ENCODE measurements around the gene LTBP1.
A peak's percentile ranks its signal among the peaks of the same experiment; 100 is the strongest.

The LTBP1 gene

DNA sequence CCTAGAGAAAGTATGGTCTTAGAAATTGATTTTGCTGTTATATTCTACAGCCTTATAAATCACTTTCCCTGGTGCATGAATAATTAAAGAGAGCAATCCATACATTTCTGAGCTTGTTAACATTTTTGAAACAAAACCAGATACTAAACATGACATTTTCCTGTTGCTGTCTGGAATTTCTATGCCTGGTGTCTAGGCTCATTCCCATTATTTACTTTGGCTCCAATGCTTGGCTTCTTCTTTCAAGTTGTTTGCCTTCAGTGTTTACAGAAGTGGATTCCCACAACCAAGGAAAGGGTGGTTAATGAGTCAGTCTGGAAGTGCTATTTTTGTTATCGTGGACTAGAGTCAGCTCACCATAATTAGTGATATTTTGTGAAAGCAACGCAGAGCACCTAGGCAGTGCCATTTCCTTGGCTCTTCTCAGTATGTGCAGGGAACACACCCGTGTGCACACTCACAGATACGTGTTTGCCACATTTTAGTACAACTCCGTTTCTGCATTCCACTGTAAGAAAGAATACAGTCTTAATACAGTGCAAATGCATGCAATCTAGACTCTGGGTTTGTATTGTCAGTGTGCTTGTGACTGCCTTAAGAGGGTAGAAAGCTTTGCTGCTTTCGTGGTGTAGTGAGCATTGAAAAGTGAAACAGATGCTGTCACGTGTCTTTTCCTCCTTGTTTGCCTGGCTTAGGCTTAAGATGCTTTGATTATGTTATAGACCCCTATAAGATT, 344.7 kb downstream of the LTBP1 start:
- Histone ChIP-seq H3K27ac (no peak overlapping the region), H3K4me2 (no peak overlapping the region), H3K4me3 (no peak overlapping the region), H4K20me1 (no peaks in the 10 kb centered on the region), H3K9me3 (no peaks in the 10 kb centered on the region), H3K4me1 (no peaks in the 10 kb centered on the region), H3K36me3 (no peaks in the 10 kb centered on the region), H3K27me3 (no peaks in the 10 kb centered on the region), H3K9ac (no peak overlapping the region)
- TF ChIP-seq Cebpa-rat (IDR thresholded peaks at IDR 0.05), result no peak

DNA sequence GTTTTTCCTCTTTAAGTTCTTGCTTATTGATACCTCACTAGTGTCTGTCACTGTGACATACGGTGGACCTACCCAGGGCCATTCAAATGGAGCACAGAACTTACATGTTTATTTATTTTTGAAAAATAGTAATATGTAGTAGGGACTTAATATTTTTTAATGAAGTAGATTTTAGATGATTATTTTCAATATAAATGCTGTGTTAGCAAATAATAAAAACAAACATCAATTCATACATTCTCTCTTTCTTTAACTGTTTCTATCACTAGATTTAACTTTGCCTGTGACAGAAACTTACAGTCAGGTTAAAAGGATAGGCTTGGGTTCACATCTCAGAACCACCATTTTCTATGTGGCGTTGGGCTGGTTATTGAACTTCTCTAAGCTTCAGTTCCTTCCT, 345.3 kb downstream of the LTBP1 start:
- no peak overlapping the region for H3K27ac ChIP-seq
- no peak overlapping the region for H3K4me3 ChIP-seq
- H4K20me1 ChIP-seq, result no peaks in the 10 kb centered on the region
- H3K27me3 ChIP-seq, result no peaks in the 10 kb centered on the region
- no peaks in the 10 kb centered on the region for H3K36me3 ChIP-seq
- H3K9ac ChIP-seq, result no peak overlapping the region
- H3K9me3 ChIP-seq, result no peaks in the 10 kb centered on the region
- H3K4me2 ChIP-seq, result no peak overlapping the region
- H3K4me1 ChIP-seq, result no peaks in the 10 kb centered on the region
- TF ChIP-seq Cebpa-rat (IDR thresholded peaks at IDR 0.05), result no peak

DNA sequence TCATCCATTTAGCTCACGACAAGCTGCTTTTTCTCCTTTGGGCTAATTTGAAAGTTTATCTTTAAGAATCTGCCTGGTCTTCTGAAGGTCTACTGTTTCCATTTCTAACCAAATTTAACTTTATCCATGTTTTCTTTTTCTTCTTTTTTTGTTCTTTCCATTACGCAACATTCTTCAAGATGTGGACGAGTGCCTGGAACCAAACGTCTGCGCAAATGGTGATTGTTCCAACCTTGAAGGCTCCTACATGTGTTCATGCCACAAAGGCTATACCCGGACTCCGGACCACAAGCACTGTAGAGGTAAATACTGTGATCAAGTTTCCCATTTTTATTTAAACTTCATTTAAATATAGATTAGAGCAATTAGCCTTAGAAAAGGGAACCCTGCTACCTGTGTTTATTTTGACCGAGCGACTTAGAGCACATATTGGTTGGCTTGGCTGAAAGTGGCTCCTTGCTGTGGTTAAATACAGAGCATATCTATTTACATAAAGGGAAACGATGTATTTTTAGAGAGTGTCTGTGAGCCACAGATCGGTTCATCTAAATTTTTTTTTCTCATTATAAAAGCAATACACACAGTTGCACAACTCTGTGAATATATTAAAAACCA, 346.3 kb downstream of the LTBP1 start:
- Histone ChIP-seq H3K4me1 (no peaks in the 10 kb centered on the region), H3K27me3 (no peaks in the 10 kb centered on the region), H3K4me2 (no peak overlapping the region), H3K36me3 (no peaks in the 10 kb centered on the region), H3K4me3 (no peak overlapping the region), H3K9ac (no peak overlapping the region), H3K27ac (no peak overlapping the region), H4K20me1 (no peaks in the 10 kb centered on the region), H3K9me3 (no peaks in the 10 kb centered on the region)
- TF ChIP-seq Cebpa-rat (IDR thresholded peaks at IDR 0.05), result peak; percentile 63; the same call in 1 of the 2 replicates

DNA sequence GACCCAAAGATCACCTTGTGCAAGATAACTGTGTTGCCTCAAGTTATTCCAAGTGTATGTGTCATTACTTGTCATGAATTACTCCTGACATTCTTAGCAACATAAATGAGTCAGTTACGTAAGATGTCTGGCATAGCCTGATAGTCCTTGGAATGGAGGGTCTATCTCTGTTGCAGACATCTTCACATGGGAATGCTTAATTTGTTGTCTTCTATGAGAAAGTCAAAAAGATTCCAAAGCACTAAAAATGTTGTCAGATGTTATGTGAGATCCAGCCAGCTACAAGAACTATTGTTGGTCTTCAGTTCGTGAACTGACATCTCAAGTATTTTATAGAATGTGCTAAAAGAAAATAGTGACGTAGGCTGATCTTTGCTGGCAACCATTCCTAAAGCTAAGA, 351.5 kb downstream of the LTBP1 start:
- H3K4me2 ChIP-seq, result no peak overlapping the region
- no peak overlapping the region for H3K27ac ChIP-seq
- H3K36me3 ChIP-seq, result no peaks in the 10 kb centered on the region

DNA sequence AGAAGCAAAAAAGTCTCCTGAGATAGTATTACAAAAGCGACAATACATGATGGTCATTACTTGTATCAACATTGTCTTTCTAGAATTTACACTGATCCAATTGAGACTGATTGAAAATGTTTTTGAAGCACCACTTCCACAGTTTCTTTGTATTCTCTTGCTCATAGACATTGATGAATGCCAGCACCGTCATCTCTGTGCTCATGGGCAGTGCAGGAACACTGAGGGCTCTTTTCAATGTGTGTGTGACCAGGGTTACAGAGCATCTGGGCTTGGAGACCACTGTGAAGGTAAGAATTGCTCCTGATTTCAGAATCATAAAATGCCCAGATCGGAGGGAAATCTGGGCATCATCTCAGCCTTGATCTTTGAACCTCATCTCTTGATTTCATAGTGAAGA, 354.6 kb downstream of the LTBP1 start:
- Histone ChIP-seq H3K27me3 (no peaks in the 10 kb centered on the region), H3K36me3 (no peaks in the 10 kb centered on the region), H4K20me1 (no peaks in the 10 kb centered on the region), H3K4me1 (no peaks in the 10 kb centered on the region), H3K9ac (no peak overlapping the region), H3K4me3 (no peak overlapping the region), H3K4me2 (no peak overlapping the region), H3K27ac (no peak overlapping the region), H3K9me3 (no peaks in the 10 kb centered on the region)
- no peak for TF ChIP-seq Cebpa-rat (IDR thresholded peaks at IDR 0.05)

More for the DNA sequence above, 351.5 kb downstream of the LTBP1 start:
- Histone ChIP-seq H3K27me3 (no peaks in the 10 kb centered on the region), H3K4me1 (no peaks in the 10 kb centered on the region), H4K20me1 (no peaks in the 10 kb centered on the region), H3K9me3 (no peaks in the 10 kb centered on the region), H3K4me3 (no peak overlapping the region), H3K9ac (no peak overlapping the region)
- TF ChIP-seq Cebpa-rat (IDR thresholded peaks at IDR 0.05), result no peak

GRCh38 chr2:33302348-33302747, 355.6 kb downstream of the LTBP1 start:
- no peaks in the 10 kb centered on the region for H3K9me3 ChIP-seq
- no peak overlapping the region for H3K9ac ChIP-seq
- H4K20me1 ChIP-seq, result no peaks in the 10 kb centered on the region
- no peaks in the 10 kb centered on the region for H3K27me3 ChIP-seq
- H3K4me1 ChIP-seq, result no peaks in the 10 kb centered on the region
- no peak overlapping the region for H3K4me2 ChIP-seq
- no peak overlapping the region for H3K4me3 ChIP-seq
- H3K27ac ChIP-seq, result no peak overlapping the region
- TF ChIP-seq Cebpa-rat (IDR thresholded peaks at IDR 0.05), result no peak
- H3K36me3 ChIP-seq, result no peaks in the 10 kb centered on the region

DNA sequence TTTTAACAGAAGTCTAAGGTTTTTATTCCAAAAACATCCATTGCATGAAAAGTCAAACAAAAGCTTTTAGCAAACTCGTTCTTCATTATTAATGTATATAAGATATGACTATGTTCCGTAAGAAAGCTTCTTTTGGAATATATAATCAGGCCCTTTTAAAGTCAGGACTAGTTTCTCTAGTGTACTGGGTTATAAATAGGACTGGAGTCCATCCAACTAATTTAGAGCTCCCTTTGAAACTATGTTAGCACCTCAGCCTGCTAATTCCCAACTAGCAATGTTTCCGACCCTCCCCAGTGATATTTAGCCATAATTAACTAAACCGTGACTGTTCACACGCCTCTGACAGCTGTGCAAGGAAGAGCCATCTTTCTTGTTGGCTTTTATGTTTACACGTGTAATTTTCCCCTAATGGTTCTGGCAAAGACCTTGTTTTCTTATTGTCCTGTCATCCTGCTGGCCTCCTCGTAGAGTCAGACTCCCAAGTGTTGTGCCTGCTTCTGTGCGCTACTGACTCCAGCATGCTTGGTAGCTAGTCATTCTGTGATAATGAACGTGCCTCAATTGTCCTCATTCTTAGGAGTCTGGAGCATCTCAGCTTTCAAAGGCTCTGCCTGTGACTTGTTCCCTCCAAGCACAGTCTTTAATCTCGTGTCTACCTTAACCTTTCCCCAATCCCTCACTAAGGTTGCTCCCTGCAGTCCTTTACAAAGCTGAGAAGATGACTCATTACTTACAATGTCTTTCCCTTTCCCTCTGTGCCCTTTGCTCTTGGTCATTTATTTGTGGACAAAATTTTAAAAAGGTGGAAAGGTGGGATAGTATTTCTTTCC, 357.5 kb downstream of the LTBP1 start:
- Histone ChIP-seq H3K9ac (no peak overlapping the region), H3K4me2 (no peak overlapping the region), H4K20me1 (no peaks in the 10 kb centered on the region), H3K27me3 (no peaks in the 10 kb centered on the region), H3K36me3 (no peaks in the 10 kb centered on the region), H3K4me3 (no peak overlapping the region), H3K9me3 (no peaks in the 10 kb centered on the region), H3K4me1 (no peaks in the 10 kb centered on the region), H3K27ac (no peak overlapping the region)
- TF ChIP-seq Cebpa-rat (IDR thresholded peaks at IDR 0.05), result no peak

DNA sequence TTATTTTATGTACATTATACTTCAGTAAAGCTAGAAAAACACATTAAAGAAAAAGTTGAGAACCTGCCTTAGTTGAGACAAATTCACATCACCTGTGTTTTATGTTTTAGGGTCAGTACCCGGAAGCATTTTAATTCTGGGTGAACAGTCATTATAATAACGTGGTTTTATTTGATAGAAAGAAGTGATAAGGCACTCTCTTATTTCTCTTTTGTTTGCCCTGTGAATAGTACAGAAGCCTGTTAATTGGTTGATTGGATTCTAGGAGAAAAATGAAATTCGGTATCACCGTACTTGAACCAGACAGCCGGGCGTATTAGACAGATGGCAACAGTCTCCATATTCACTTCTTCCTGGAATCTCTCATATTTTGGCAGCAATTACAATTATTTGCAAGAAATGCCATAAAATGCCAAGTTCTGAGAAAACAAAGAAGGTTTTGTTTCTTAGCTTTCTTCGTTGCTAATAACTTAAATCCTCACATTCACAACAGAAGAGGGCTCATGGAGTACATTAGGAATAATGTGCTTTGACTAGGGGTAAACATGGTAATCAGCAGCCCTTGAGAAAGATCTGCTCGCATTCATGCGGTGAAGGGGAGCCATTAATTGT, 361.0 kb downstream of the LTBP1 start:
- Histone ChIP-seq H3K4me2 (no peak overlapping the region), H3K9me3 (no peaks in the 10 kb centered on the region), H3K36me3 (no peaks in the 10 kb centered on the region), H3K4me1 (no peaks in the 10 kb centered on the region), H3K27me3 (no peaks in the 10 kb centered on the region), H3K4me3 (no peak overlapping the region), H4K20me1 (no peaks in the 10 kb centered on the region), H3K27ac (no peak overlapping the region), H3K9ac (no peak overlapping the region)
- TF ChIP-seq Cebpa-rat (IDR thresholded peaks at IDR 0.05), result no peak

- Histone ChIP-seq H3K27ac (no peak overlapping the region), H3K9ac (no peak overlapping the region), H3K27me3 (no peaks in the 10 kb centered on the region), H3K4me1 (no peaks in the 10 kb centered on the region), H3K36me3 (no peaks in the 10 kb centered on the region), H3K4me2 (no peak overlapping the region), H4K20me1 (no peaks in the 10 kb centered on the region), H3K4me3 (no peak overlapping the region), H3K9me3 (no peaks in the 10 kb centered on the region)
- no peak for TF ChIP-seq Cebpa-rat (IDR thresholded peaks at IDR 0.05)
Observed at GRCh38 chr2:33312355-33312754, 365.6 kb downstream of the LTBP1 start.

Data from BLaER1 (cell line).